ENCODE data around the gene ADCY9. TPM values are rescaled to one million over a fixed set of nuclear protein-coding genes. Genes with fewer than 3 reads are reported as not detected.

The ADCY9 gene
- polyA plus RNA-seq, 2 of the 4 experiments (the other 2 are of a cell fraction), result 6.2 to 7.6 TPM

- H3K9me3 ChIP-seq, result no peaks in the 10 kb centered on the region
- no peaks in the 10 kb centered on the region for H3K4me1 ChIP-seq
- H3K4me3 ChIP-seq, result no peak overlapping the region
- DNase-seq (ENCODE audit: low read depth in 1 of 2, low spot score in 1 of 2) (no peak), FAIRE-seq (no peak), ATAC-seq (no peak)
- ChIA-PET POLR2A (no interaction called here), CTCF (interaction anchor here (0.7 to 1.4 kb wide), 4 partner anchors 7 to 261 kb away, joined by 4 to 9 read pairs (median 5); no protein-coding TSS in a partner anchor)
- H3K27ac ChIP-seq, result no peak overlapping the region
- WGBS (ENCODE audit: missing lambda C conversion rate), result 83% methylated on average over 28 of the region's 35 CpGs
- TF ChIP-seq HMGXB4 (CRISPR knock-in tag; IDR thresholded peaks at IDR 0.05; ENCODE audit: borderline replicate concordance) (no peak), EHMT2 (IDR thresholded peaks at IDR 0.05; ENCODE audit: low read depth) (no peak), FOXS1 (CRISPR knock-in tag; IDR thresholded peaks at IDR 0.05) (no peak), SMC3 (IDR thresholded peaks at IDR 0.05) (no peak), RFX5 (IDR thresholded peaks at IDR 0.05) (no peak)
- no peak overlapping the region for H3K4me2 ChIP-seq
Measured at GRCh38 chr16:3992297-3993051, 123.8 kb downstream of the ADCY9 start.

GRCh38 chr16:3988824-3989223 lies 127.4 kb downstream of the ADCY9 start:
- H3K27ac ChIP-seq, result no peak overlapping the region
- no peak overlapping the region for H3K4me3 ChIP-seq
- no peak for FAIRE-seq
- DNase-seq (ENCODE audit: low read depth in 1 of 2, low spot score in 1 of 2), result no peak
- no peak overlapping the region for H3K4me2 ChIP-seq
- WGBS (ENCODE audit: missing lambda C conversion rate), result 78% methylated on average over 10 of the region's 10 CpGs
- ChIA-PET CTCF (interaction anchor here (0.7 to 1.4 kb wide), 3 partner anchors 16 to 265 kb away, joined by 3 to 6 read pairs (median 3); no protein-coding TSS in a partner anchor), POLR2A (no interaction called here)
- no peaks in the 10 kb centered on the region for H3K4me1 ChIP-seq
- H3K9me3 ChIP-seq, result no peaks in the 10 kb centered on the region
- ATAC-seq, result no peak
- no peak for TF ChIP-seq RAD21 (conservative IDR thresholded peaks at IDR 0.05 in 1 of 2, IDR thresholded peaks at IDR 0.05 in 1 of 2)
- TF ChIP-seq POLR2AphosphoS2 (conservative IDR thresholded peaks at IDR 0.05; ENCODE audit: low read length), result no peak
- TF ChIP-seq E2F6 (IDR thresholded peaks at IDR 0.05; ENCODE audit: borderline replicate concordance, low read depth), result no peak
- TF ChIP-seq CBX2 (IDR thresholded peaks at IDR 0.05; ENCODE audit: borderline replicate concordance, low read depth), result no peak
- no peak for TF ChIP-seq GATA3 (IDR thresholded peaks at IDR 0.05; ENCODE audit: borderline replicate concordance)
- no peak for TF ChIP-seq BCL3 (IDR thresholded peaks at IDR 0.05)
- TF ChIP-seq KDM5A (IDR thresholded peaks at IDR 0.05), result no peak
- no peak for TF ChIP-seq JUNB (IDR thresholded peaks at IDR 0.05)
- TF ChIP-seq MAFK (IDR thresholded peaks at IDR 0.05; ENCODE audit: partially characterized antibody), result no peak
- TF ChIP-seq, protein P1, sequence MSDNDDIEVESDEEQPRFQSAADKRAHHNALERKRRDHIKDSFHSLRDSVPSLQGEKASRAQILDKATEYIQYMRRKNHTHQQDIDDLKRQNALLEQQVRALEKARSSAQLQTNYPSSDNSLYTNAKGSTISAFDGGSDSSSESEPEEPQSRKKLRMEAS (IDR thresholded peaks at IDR 0.05), result no peak

GRCh38 chr16:3988011-3988410 lies 128.2 kb downstream of the ADCY9 start:
- Histone ChIP-seq H3K9me3 (no peaks in the 10 kb centered on the region), H3K4me3 (no peak overlapping the region), H3K4me1 (peaks cover 4% of the 10 kb centered on the region; the same call in 1 of the 3 replicates), H3K4me2 (no peak overlapping the region), H3K27ac (no peak overlapping the region)
- DNase-seq (ENCODE audit: low read depth in 1 of 2, low spot score in 1 of 2), result no peak
- ATAC-seq, result no peak
- ChIA-PET POLR2A (no interaction called here), CTCF (interaction anchor here (0.6 kb wide), 1 partner anchor 260 kb away, joined by 3 read pairs; no protein-coding TSS in a partner anchor)
- no peak for FAIRE-seq
- WGBS (ENCODE audit: missing lambda C conversion rate), result 89% methylated on average over 9 of the region's 9 CpGs
- TF ChIP-seq EHF (CRISPR knock-in tag; IDR thresholded peaks at IDR 0.05) (no peak), HDAC2 (IDR thresholded peaks at IDR 0.05) (no peak), POLR2AphosphoS2 (conservative IDR thresholded peaks at IDR 0.05; ENCODE audit: low read length) (no peak), RCOR1 (IDR thresholded peaks at IDR 0.05; ENCODE audit: low read depth, low read length) (no peak), ELK1 (IDR thresholded peaks at IDR 0.05; ENCODE audit: low read depth, low read length) (no peak), E2F6 (IDR thresholded peaks at IDR 0.05; ENCODE audit: borderline replicate concordance, low read depth) (no peak), GATA3 (IDR thresholded peaks at IDR 0.05; ENCODE audit: borderline replicate concordance) (no peak), CHD4 (IDR thresholded peaks at IDR 0.05; ENCODE audit: borderline replicate concordance) (no peak), HEYL (CRISPR knock-in tag; IDR thresholded peaks at IDR 0.05) (no peak), BCL3 (IDR thresholded peaks at IDR 0.05) (no peak), EHMT2 (IDR thresholded peaks at IDR 0.05; ENCODE audit: low read depth) (no peak), ZSCAN20 (CRISPR knock-in tag; IDR thresholded peaks at IDR 0.05) (no peak)
- TF ChIP-seq, protein P2, sequence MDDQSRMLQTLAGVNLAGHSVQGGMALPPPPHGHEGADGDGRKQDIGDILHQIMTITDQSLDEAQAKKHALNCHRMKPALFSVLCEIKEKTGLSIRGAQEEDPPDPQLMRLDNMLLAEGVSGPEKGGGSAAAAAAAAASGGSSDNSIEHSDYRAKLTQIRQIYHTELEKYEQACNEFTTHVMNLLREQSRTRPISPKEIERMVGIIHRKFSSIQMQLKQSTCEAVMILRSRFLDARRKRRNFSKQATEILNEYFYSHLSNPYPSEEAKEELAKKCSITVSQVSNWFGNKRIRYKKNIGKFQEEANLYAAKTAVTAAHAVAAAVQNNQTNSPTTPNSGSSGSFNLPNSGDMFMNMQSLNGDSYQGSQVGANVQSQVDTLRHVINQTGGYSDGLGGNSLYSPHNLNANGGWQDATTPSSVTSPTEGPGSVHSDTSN (IDR thresholded peaks at IDR 0.05), result no peak

Measured in A549 (cell line).